GM12878 (cell line): ENCODE results near the gene NUP210L. TPM values are rescaled to one million over a fixed set of nuclear protein-coding genes. Genes with fewer than 3 reads are reported as not detected.
A peak's percentile ranks its signal among the peaks of the same experiment; 100 is the strongest.

Experiments
- ATF3 ChIP-seq: IDR thresholded peaks from 2 replicates; pipeline ENCODE4 v1.6.1; 2011; ENCODE audit warnings: low read depth, mild to moderate bottlenecking, low read length, moderate library complexity, borderline replicate concordance; ENCODE audit errors: extremely low read depth
- HDAC6 ChIP-seq: fragments of 200-600 bp; sonication (generic); IDR thresholded peaks from one replicate; pipeline ENCODE4 v1.8.0; 2017; ENCODE audit warnings: antibody characterized with exemption; ENCODE audit not compliant: unreplicated experiment
- HDGF ChIP-seq: fragments of 450-650 bp; IDR thresholded peaks from 2 replicates; pipeline ENCODE4 v1.6.1; 2016; ENCODE audit warnings: antibody characterized with exemption
- NFIC ChIP-seq: IDR thresholded peaks from 2 replicates; pipeline ENCODE4 v1.6.1; 2012; ENCODE audit warnings: low read depth, mild to moderate bottlenecking, inconsistent platforms, low read length, moderate library complexity
- POLR2AphosphoS5 ChIP-seq: IDR thresholded peaks from 2 replicates; pipeline ENCODE4 v1.6.1; 2011; ENCODE audit warnings: mild to moderate bottlenecking, low read length, inconsistent platforms
- SMAD1 ChIP-seq: fragments of 450-650 bp; IDR thresholded peaks from 2 replicates; pipeline ENCODE4 v1.6.1; 2018; ENCODE audit warnings: mild to moderate bottlenecking, low read depth; ENCODE audit not compliant: partially characterized antibody
- SMAD5 ChIP-seq: IDR thresholded peaks from 2 replicates; pipeline ENCODE4 v1.6.1; 2016; ENCODE audit warnings: antibody characterized with exemption, low read depth
- ZBED1 ChIP-seq: IDR thresholded peaks from 2 replicates; pipeline ENCODE4 v1.6.1; 2016; ENCODE audit warnings: borderline replicate concordance
- ZBTB4 ChIP-seq: fragments of 450-650 bp; formaldehyde crosslinking; IDR thresholded peaks from 2 replicates; pipeline ENCODE4 v1.4.0; 2022; ENCODE audit warnings: mild to moderate bottlenecking, moderate library complexity
- polyA plus RNA-seq, 11 experiments: library from polyadenylated mRNA; depleted of rRNA in 4 of 11; unstranded in 6 of 11; stranded (reverse) in 5 of 11; fragments of >200 nt; fragmentation: Nextera tagmentation in 4 of 11; fragmentation: Illumina TruSeq in 1 of 11; extraction: Ambion mirVana in 4 of 11; extraction: Trizol in 1 of 11; gene quantifications; 1 replicate in 1 of 11; 2 replicates in 10 of 11; pipeline versions ENCODE4 v1.2.1 to v1.2.3, GENCODE V29; 2011 to 2016; ENCODE audit warnings: inconsistent platforms in 2 of 11, missing spikeins in 2 of 11, low read depth in 1 of 11
- total RNA-seq, 4 experiments: library from RNA; depleted of rRNA in 3 of 4; stranded (reverse); fragments of >200 nt in 3 of 4; fragmentation: Illumina TruSeq in 1 of 4; extraction: Trizol in 1 of 4; gene quantifications; 2 replicates each; pipeline versions ENCODE4 v1.2.1 to v1.2.3, GENCODE V29; 2013 to 2021

NUP210L gene
- total and polyA plus RNA-seq, 10 of the 15 experiments (the other 5 are each of a cell fraction or from before 2014, with no cell fraction given) = 0.04 to 0.08 (median 0.07) TPM; not detected in 7

GRCh38 chr1:154157520-154158306, 2.8 kb upstream of the NUP210L start (continued):
- TF ChIP-seq SMAD5 = no peak
- TF ChIP-seq NFIC = peak; percentile 3; the same call in 1 of the 2 replicates
- no peak for TF ChIP-seq ZBTB4 (CRISPR knock-in tag)
- no peak for TF ChIP-seq HDAC6
- TF ChIP-seq ZBED1 = peak; percentile 36; the same call in 1 of the 2 replicates
- no peak for TF ChIP-seq POLR2AphosphoS5
- no peak for TF ChIP-seq ATF3
- TF ChIP-seq SMAD1 = no peak
- TF ChIP-seq HDGF = peak; percentile 48; the same call in 1 of the 2 replicates
